Forelimb muscle (tissue), 1 donor: ENCODE data around the gene EHMT2. TPM values are rescaled to one million over a fixed set of nuclear protein-coding genes. Genes with fewer than 3 reads are reported as not detected.
"Not testable (repeated sequence)": the region's sequence is repeated elsewhere in the genome, so short reads cannot be mapped to it uniquely, and the experiment has no call there.

ENCODE experiments used
- DNase-seq: peaks from one replicate; pipeline ENCODE4 v3.0.0-alpha.2; 2013; ENCODE audit warnings: low read depth
- polyA plus RNA-seq: library from polyadenylated mRNA; unstranded; fragments of 120-200 nt; gene quantifications from one replicate; pipeline ENCODE4 v1.2.1, GENCODE V29; 2013; ENCODE audit not compliant: insufficient read length

The EHMT2 gene
- polyA plus RNA-seq, 1 donor, result 29.3 TPM

- no peak for DNase-seq
Measured at GRCh38 chr6:31915351-31915750, 17.9 kb upstream of the EHMT2 start.

- DNase-seq, result no peak
Measured at GRCh38 chr6:31911826-31912585, 14.5 kb upstream of the EHMT2 start.

- not testable (repeated sequence) for DNase-seq
Measured at GRCh38 chr6:31909298-31909697, 11.8 kb upstream of the EHMT2 start.

GRCh38 chr6:31908791-31909190 is 11.3 kb upstream of the EHMT2 start:
- DNase-seq, result no peak

GRCh38 chr6:31908255-31908654 is 10.8 kb upstream of the EHMT2 start:
- not testable (repeated sequence) for DNase-seq

GRCh38 chr6:31907158-31907813 is 9.8 kb upstream of the EHMT2 start:
- no peak for DNase-seq

GRCh38 chr6:31906727-31907126 is 9.2 kb upstream of the EHMT2 start:
- not testable (repeated sequence) for DNase-seq

GRCh38 chr6:31906122-31906521 is 8.6 kb upstream of the EHMT2 start:
- DNase-seq, result no peak

GRCh38 chr6:31905041-31905440 is 7.5 kb upstream of the EHMT2 start:
- DNase-seq, result no peak

- DNase-seq, result no peak
Measured at GRCh38 chr6:31903957-31904356, 6.5 kb upstream of the EHMT2 start.

- DNase-seq, result peak; percentile 94
Measured at GRCh38 chr6:31901953-31902643, 4.6 kb upstream of the EHMT2 start, which contains the start of gene ZBTB12. ZBTB12 (minus strand) TSS chr6:31902086; CDS start chr6:31901305, 781 bp downstream.

- no peak for DNase-seq
Measured at GRCh38 chr6:31901415-31901952, 4.0 kb upstream of the EHMT2 start.

- DNase-seq, result no peak
Measured at GRCh38 chr6:31900917-31901414, 3.5 kb upstream of the EHMT2 start.

- no peak for DNase-seq
Measured at GRCh38 chr6:31899882-31900722, 2.6 kb upstream of the EHMT2 start.

- DNase-seq, result no peak
Measured at GRCh38 chr6:31899215-31899614, 1.7 kb upstream of the EHMT2 start.

GRCh38 chr6:31898383-31899011 is 999 bp upstream of the EHMT2 start:
- DNase-seq, result no peak

- DNase-seq, result no peak
Measured at GRCh38 chr6:31896856-31897611, 464 bp downstream of the EHMT2 start.

- DNase-seq, result no peak
Measured at GRCh38 chr6:31896493-31896855, 1.0 kb downstream of the EHMT2 start.

GRCh38 chr6:31892821-31893220 is 4.7 kb downstream of the EHMT2 start:
- DNase-seq, result no peak
